Activated T-cell treated with anti-CD3 and anti-CD28 coated beads, Interleukin-2, amount 50 U/mL, for 4 hours (primary cell): ENCODE measurements around the gene SIGMAR1. TPM values are rescaled to one million over a fixed set of nuclear protein-coding genes. Genes with fewer than 3 reads are reported as not detected.

Source experiments
- ATAC-seq, 2 donors: fragments of 200-7000 bp; cut with Tn5 transposase; one replicate each; pipeline ENCODE4 v1.10.0; 2021
- DNase-seq: peaks from one replicate; pipeline ENCODE4 v3.0.0-alpha.2; 2020
- H3K27me3 Mint-ChIP-seq: one replicate; pipeline ENCODE4 v1.8.0; 2021; ENCODE audit warnings: low read depth, mixed read lengths
- H3K36me3 Mint-ChIP-seq: one replicate; pipeline ENCODE4 v1.8.0; 2022; ENCODE audit warnings: mixed read lengths; ENCODE audit not compliant: insufficient read depth
- H3K4me1 Mint-ChIP-seq: one replicate; pipeline ENCODE4 v1.8.0; 2021; ENCODE audit warnings: low read depth, mixed read lengths
- H3K4me3 Mint-ChIP-seq: one replicate; pipeline ENCODE4 v1.8.0; 2021; ENCODE audit warnings: mild to moderate bottlenecking, moderate library complexity, mixed read lengths
- H3K9me3 Mint-ChIP-seq: one replicate; pipeline ENCODE4 v1.8.0; 2021; ENCODE audit warnings: mixed read lengths
- total RNA-seq, 3 donors: library from RNA; stranded (reverse); gene quantifications; one replicate each; pipeline ENCODE4 v1.2.1, GENCODE V29; 2021

Gene SIGMAR1
- total RNA-seq, 3 donors from 2014 or later, result 120 to 128 (median 123) TPM

GRCh38 chr9:34590381-34591247 lies 47.0 kb downstream of the SIGMAR1 start:
- ATAC-seq, result peak; percentile 18 to 21
- Mint-ChIP-seq H3K27me3 (peaks cover 80% of the 10 kb centered on the region), H3K9me3 (no peaks in the 10 kb centered on the region), H3K36me3 (no peaks in the 10 kb centered on the region), H3K4me3 (peak overlapping the region; percentile 76), H3K4me1 (peaks cover 31% of the 10 kb centered on the region)
- DNase-seq, result no peak

- ATAC-seq (peak; percentile 26 to 38), DNase-seq (no peak)
- H3K9me3 Mint-ChIP-seq, result no peaks in the 10 kb centered on the region
- H3K4me1 Mint-ChIP-seq, result peaks cover 31% of the 10 kb centered on the region
- no peaks in the 10 kb centered on the region for H3K36me3 Mint-ChIP-seq
- peak within 1 kb of the TSS; percentile 76 for H3K4me3 Mint-ChIP-seq
- peaks cover 85% of the 10 kb centered on the region for H3K27me3 Mint-ChIP-seq
These were observed 47.8 kb downstream of the SIGMAR1 start, which contains the start of gene CNTFR for GRCh38 chr9:34589636-34590380. TSS of gene CNTFR (minus strand) at chr9:34589724. CDS start at chr9:34568981, 20,743 bp downstream.

- ATAC-seq (no peak), DNase-seq (no peak)
- H3K9me3 Mint-ChIP-seq, result no peaks in the 10 kb centered on the region
- H3K4me1 Mint-ChIP-seq, result peaks cover 31% of the 10 kb centered on the region
- peaks cover 87% of the 10 kb centered on the region for H3K27me3 Mint-ChIP-seq
- H3K36me3 Mint-ChIP-seq, result no peaks in the 10 kb centered on the region
- peak overlapping the region; percentile 66 for H3K4me3 Mint-ChIP-seq
These were observed 48.6 kb downstream of the SIGMAR1 start for GRCh38 chr9:34588671-34589635.

- no peak for DNase-seq
- no peak overlapping the region for H3K4me3 Mint-ChIP-seq
- ATAC-seq, result peak in 1 of 2 donors; percentile 16
- H3K36me3 Mint-ChIP-seq, result no peaks in the 10 kb centered on the region
- H3K4me1 Mint-ChIP-seq, result peaks cover 26% of the 10 kb centered on the region
- H3K27me3 Mint-ChIP-seq, result peaks cover 86% of the 10 kb centered on the region
- H3K9me3 Mint-ChIP-seq, result no peaks in the 10 kb centered on the region
These were observed 50.3 kb downstream of the SIGMAR1 start for GRCh38 chr9:34587271-34587670.

- Mint-ChIP-seq H3K27me3 (peaks cover 83% of the 10 kb centered on the region), H3K9me3 (no peaks in the 10 kb centered on the region), H3K4me3 (no peak overlapping the region), H3K4me1 (peaks cover 20% of the 10 kb centered on the region), H3K36me3 (no peaks in the 10 kb centered on the region)
- no peak for DNase-seq
- no peak for ATAC-seq
These were observed 51.5 kb downstream of the SIGMAR1 start for GRCh38 chr9:34585946-34586669.

GRCh38 chr9:34584970-34585369 lies 52.6 kb downstream of the SIGMAR1 start:
- ATAC-seq, result no peak
- no peak overlapping the region for H3K4me3 Mint-ChIP-seq
- H3K27me3 Mint-ChIP-seq, result peaks cover 83% of the 10 kb centered on the region
- no peaks in the 10 kb centered on the region for H3K36me3 Mint-ChIP-seq
- DNase-seq, result no peak
- peaks cover 11% of the 10 kb centered on the region for H3K4me1 Mint-ChIP-seq
- no peaks in the 10 kb centered on the region for H3K9me3 Mint-ChIP-seq

Other genes with a start within 250 kb of the SIGMAR1 start
- 10 to 100 TPM; 23.1 to 31.2 (median 26.4) TPM for gene FAM219A, start 179.2 kb downstream of the SIGMAR1 start, total RNA-seq
- gene DNAI1, start 179.0 kb downstream of the SIGMAR1 start, total RNA-seq, result not detected
- gene ENHO, start 114.8 kb downstream of the SIGMAR1 start, total RNA-seq, result not detected
- gene CNTFR, start 48.1 kb downstream of the SIGMAR1 start, total RNA-seq, result under 1 TPM in 1 of 3 donors, not detected in 2; 0.18 TPM
- 10 to 100 TPM; 26.6 to 30.2 (median 29.9) TPM for gene RPP25L, start 25.7 kb downstream of the SIGMAR1 start, total RNA-seq
- 10 to 100 TPM; 58.8 to 69.2 (median 64.2) TPM for gene DCTN3, start 17.3 kb downstream of the SIGMAR1 start, total RNA-seq
- gene ARID3C, start 8.7 kb downstream of the SIGMAR1 start, total RNA-seq, result not detected
- gene GALT, start 8.9 kb upstream of the SIGMAR1 start, total RNA-seq, result 10 to 100 TPM; 29.8 to 37.7 (median 30.3) TPM
- gene IL11RA, start 14.4 kb upstream of the SIGMAR1 start, total RNA-seq, result 10 to 100 TPM in 1 of 3 donors, 1 to 10 TPM in 2; 7.7 to 10.4 (median 8.8) TPM
- under 1 TPM; 0.24 to 0.43 (median 0.26) TPM for gene CCL27, start 24.9 kb upstream of the SIGMAR1 start, total RNA-seq
- 1 to 10 TPM in 2 of 3 donors, under 1 TPM in 1; 0.82 to 1.1 (median 1.0) TPM for gene CCL19, start 53.5 kb upstream of the SIGMAR1 start, total RNA-seq
- not detected for gene CCL21, start 72.3 kb upstream of the SIGMAR1 start, total RNA-seq